Stomach (tissue), 4 donors: ENCODE measurements around the gene RASAL3.

Experiments used
- CTCF ChIP-seq, 7 experiments: fragments of 450-650 bp in 4 of 7; fragments of 200-600 bp in 3 of 7; sonication (generic) in 3 of 7; IDR thresholded peaks; one replicate each; pipeline ENCODE4 v1.5.1; 2016 to 2019; ENCODE audit warnings: antibody characterized with exemption in 7 of 7, control low read depth in 2 of 7, mild to moderate bottlenecking in 1 of 7
- POLR2A ChIP-seq, 4 donors: fragments of 450-650 bp; IDR thresholded peaks; one replicate each; pipeline ENCODE4 v1.6.1; 2016; ENCODE audit warnings: antibody characterized with exemption in 4 of 4, control low read depth in 2 of 4, mild to moderate bottlenecking in 1 of 4, moderate library complexity in 1 of 4

GRCh38 chr19:15476325-15476724 lies 12.0 kb upstream of the RASAL3 start:
- TF ChIP-seq POLR2A (IDR thresholded peaks at IDR 0.05) (no peak), CTCF (IDR thresholded peaks at IDR 0.05) (no peak)
